GM21825 (cell line): ENCODE data around the gene NSUN3.
A peak's percentile ranks its signal among the peaks of the same experiment; 100 is the strongest.
"Not testable (repeated sequence)": the region's sequence is repeated elsewhere in the genome, so short reads cannot be mapped to it uniquely, and the experiment has no call there.

Experiments
- ATAC-seq: cut with Tn5 transposase; IDR thresholded peaks from one replicate; pipeline ENCODE4 v1.9.1; 2021; ENCODE audit warnings: mild to moderate bottlenecking, moderate library complexity; ENCODE audit not compliant: unreplicated experiment

Gene NSUN3

GRCh38 chr3:94062513-94063404, at the start of gene NSUN3, which contains the start of gene DHFR2:
Gene NSUN3, plus strand, starts transcription at chr3:94063061. Its CDS starts 66 bp downstream, at chr3:94063127.
Gene DHFR2, minus strand, starts transcription at chr3:94062916. Its CDS starts 1,405 bp downstream, at chr3:94061511.
- peak; percentile 94 for ATAC-seq

GRCh38 chr3:94015025-94015424, 47.8 kb upstream of the NSUN3 start:
- no peak for ATAC-seq

GRCh38 chr3:94019659-94020058, 43.2 kb upstream of the NSUN3 start:
- no peak for ATAC-seq

GRCh38 chr3:94020293-94020692, 42.6 kb upstream of the NSUN3 start:
- no peak for ATAC-seq

GRCh38 chr3:94024385-94024784, 38.5 kb upstream of the NSUN3 start:
- ATAC-seq = no peak

GRCh38 chr3:94026623-94027022, 36.2 kb upstream of the NSUN3 start:
- no peak for ATAC-seq

GRCh38 chr3:94028093-94028837, 34.6 kb upstream of the NSUN3 start, which contains the start of gene STX19:
Gene STX19, minus strand, starts transcription at chr3:94028597. Its CDS starts 13,328 bp downstream, at chr3:94015269.
- no peak for ATAC-seq

- no peak for ATAC-seq
Measured at GRCh38 chr3:94036909-94037507, 25.9 kb upstream of the NSUN3 start.

GRCh38 chr3:94043285-94043684, 19.6 kb upstream of the NSUN3 start:
- no peak for ATAC-seq

- not testable (repeated sequence) for ATAC-seq
Measured at GRCh38 chr3:94044100-94044936, 18.5 kb upstream of the NSUN3 start.

- no peak for ATAC-seq
Measured at GRCh38 chr3:94046533-94046932, 16.3 kb upstream of the NSUN3 start.

GRCh38 chr3:94049267-94049666, 13.6 kb upstream of the NSUN3 start:
- ATAC-seq = no peak

GRCh38 chr3:94050546-94050945, 12.3 kb upstream of the NSUN3 start:
- ATAC-seq = no peak

GRCh38 chr3:94061297-94061696, 1.6 kb upstream of the NSUN3 start:
- no peak for ATAC-seq

GRCh38 chr3:94063496-94064119, 747 bp downstream of the NSUN3 start:
- ATAC-seq = no peak

GRCh38 chr3:94064243-94064860, 1.5 kb downstream of the NSUN3 start:
- no peak for ATAC-seq

- ATAC-seq = no peak
Measured at GRCh38 chr3:94065122-94065521, 2.3 kb downstream of the NSUN3 start.

- ATAC-seq = no peak
Measured at GRCh38 chr3:94065819-94066480, 3.1 kb downstream of the NSUN3 start.
